Memory B cell (primary cell): ENCODE results near the gene CMTM5.

Experiments used
- ATAC-seq: fragments of 150-1000 bp; cut with Tn5 transposase; 2 replicates; pipeline ENCODE4 v1.10.0; 2021; ENCODE audit warnings: low read depth, mild to moderate bottlenecking, moderate library complexity
- DNase-seq, 2 donors: peaks; one replicate each; pipeline ENCODE4 v3.0.0; 2022; ENCODE audit warnings: low spot score in 2 of 2
- H3K27ac Mint-ChIP-seq: one replicate; pipeline ENCODE4 v1.8.0; 2022; ENCODE audit warnings: mild to moderate bottlenecking, moderate library complexity, mixed read lengths
- H3K27me3 Mint-ChIP-seq: one replicate; pipeline ENCODE4 v1.8.0; 2022; ENCODE audit warnings: mixed read lengths
- H3K36me3 Mint-ChIP-seq: one replicate; pipeline ENCODE4 v1.8.0; 2022; ENCODE audit warnings: mild to moderate bottlenecking, mixed read lengths
- H3K4me1 Mint-ChIP-seq: one replicate; pipeline ENCODE4 v1.8.0; 2022; ENCODE audit warnings: mixed read lengths
- H3K4me3 Mint-ChIP-seq: one replicate; pipeline ENCODE4 v1.8.0; 2022; ENCODE audit warnings: mild to moderate bottlenecking, moderate library complexity, mixed read lengths
- H3K9me3 Mint-ChIP-seq: one replicate; pipeline ENCODE4 v1.8.0; 2022; ENCODE audit warnings: mixed read lengths

The CMTM5 gene

GRCh38 chr14:23364164-23365035 lies 12.4 kb upstream of the CMTM5 start:
- Mint-ChIP-seq H3K36me3 (no peaks in the 10 kb centered on the region), H3K27ac (no peak overlapping the region), H3K4me1 (no peaks in the 10 kb centered on the region), H3K27me3 (peaks cover 27% of the 10 kb centered on the region), H3K4me3 (no peak overlapping the region), H3K9me3 (no peaks in the 10 kb centered on the region)
- DNase-seq (no peak), ATAC-seq (no peak)

- Mint-ChIP-seq H3K27ac (no peak within 1 kb of the TSS), H3K36me3 (no peaks in the 10 kb centered on the region), H3K4me1 (no peaks in the 10 kb centered on the region), H3K4me3 (no peak within 1 kb of the TSS), H3K27me3 (peaks cover 24% of the 10 kb centered on the region), H3K9me3 (no peaks in the 10 kb centered on the region)
- no peak for ATAC-seq
- no peak for DNase-seq
Measured at GRCh38 chr14:23365036-23365731, 11.7 kb upstream of the CMTM5 start, which contains the start of gene EFS. TSS of gene EFS (minus strand) at chr14:23365172. CDS start at chr14:23365025, 147 bp downstream.

GRCh38 chr14:23365732-23366425 lies 11.0 kb upstream of the CMTM5 start:
- Mint-ChIP-seq H3K4me3 (no peak overlapping the region), H3K27ac (no peak overlapping the region), H3K4me1 (no peaks in the 10 kb centered on the region), H3K36me3 (no peaks in the 10 kb centered on the region), H3K9me3 (no peaks in the 10 kb centered on the region), H3K27me3 (peaks cover 23% of the 10 kb centered on the region)
- no peak for ATAC-seq
- DNase-seq = no peak

GRCh38 chr14:23366426-23366921 lies 10.4 kb upstream of the CMTM5 start:
- Mint-ChIP-seq H3K4me3 (no peak overlapping the region), H3K4me1 (no peaks in the 10 kb centered on the region), H3K9me3 (no peaks in the 10 kb centered on the region), H3K27me3 (peaks cover 25% of the 10 kb centered on the region), H3K36me3 (no peaks in the 10 kb centered on the region), H3K27ac (no peak overlapping the region)
- ATAC-seq (no peak), DNase-seq (no peak)

GRCh38 chr14:23370221-23370620 lies 6.6 kb upstream of the CMTM5 start:
- Mint-ChIP-seq H3K36me3 (no peaks in the 10 kb centered on the region), H3K4me1 (no peaks in the 10 kb centered on the region), H3K27ac (no peak overlapping the region), H3K9me3 (no peaks in the 10 kb centered on the region), H3K4me3 (no peak overlapping the region), H3K27me3 (peaks cover 22% of the 10 kb centered on the region)
- ATAC-seq (no peak), DNase-seq (no peak)

- Mint-ChIP-seq H3K27ac (no peak overlapping the region), H3K4me3 (no peak overlapping the region), H3K27me3 (peaks cover 17% of the 10 kb centered on the region), H3K4me1 (no peaks in the 10 kb centered on the region), H3K9me3 (no peaks in the 10 kb centered on the region), H3K36me3 (no peaks in the 10 kb centered on the region)
- DNase-seq (no peak), ATAC-seq (no peak)
Measured at GRCh38 chr14:23371865-23372264, 5.0 kb upstream of the CMTM5 start.

- no peak within 1 kb of the TSS for H3K4me3 Mint-ChIP-seq
- H3K27me3 Mint-ChIP-seq = peaks cover 12% of the 10 kb centered on the region
- DNase-seq = no peak
- no peak within 1 kb of the TSS for H3K27ac Mint-ChIP-seq
- no peaks in the 10 kb centered on the region for H3K9me3 Mint-ChIP-seq
- H3K36me3 Mint-ChIP-seq = no peaks in the 10 kb centered on the region
- no peak for ATAC-seq
- no peaks in the 10 kb centered on the region for H3K4me1 Mint-ChIP-seq
Measured at GRCh38 chr14:23372509-23372908, 4.3 kb upstream of the CMTM5 start, which contains the start of gene IL25. TSS of gene IL25 (plus strand) at chr14:23372809.

- Mint-ChIP-seq H3K27me3 (peaks cover 10% of the 10 kb centered on the region), H3K4me3 (no peak overlapping the region), H3K36me3 (no peaks in the 10 kb centered on the region), H3K4me1 (no peaks in the 10 kb centered on the region), H3K27ac (no peak overlapping the region), H3K9me3 (no peaks in the 10 kb centered on the region)
- DNase-seq = no peak
- no peak for ATAC-seq
Measured at GRCh38 chr14:23373041-23373440, 3.8 kb upstream of the CMTM5 start.

- ATAC-seq (no peak), DNase-seq (no peak)
- Mint-ChIP-seq H3K36me3 (no peaks in the 10 kb centered on the region), H3K27me3 (peaks cover 10% of the 10 kb centered on the region), H3K4me3 (no peak overlapping the region), H3K4me1 (no peaks in the 10 kb centered on the region), H3K9me3 (no peaks in the 10 kb centered on the region), H3K27ac (no peak overlapping the region)
Measured at GRCh38 chr14:23375527-23376251, 1.2 kb upstream of the CMTM5 start.

- no peak for DNase-seq
- Mint-ChIP-seq H3K4me3 (no peak overlapping the region), H3K36me3 (no peaks in the 10 kb centered on the region), H3K4me1 (no peaks in the 10 kb centered on the region), H3K9me3 (no peaks in the 10 kb centered on the region), H3K27ac (no peak overlapping the region), H3K27me3 (peaks cover 12% of the 10 kb centered on the region)
- no peak for ATAC-seq
Measured at GRCh38 chr14:23377198-23377550, 328 bp downstream of the CMTM5 start.

- Mint-ChIP-seq H3K27me3 (peaks cover 13% of the 10 kb centered on the region), H3K9me3 (no peaks in the 10 kb centered on the region), H3K36me3 (no peaks in the 10 kb centered on the region), H3K27ac (no peak overlapping the region), H3K4me3 (no peak overlapping the region), H3K4me1 (no peaks in the 10 kb centered on the region)
- no peak for DNase-seq
- no peak for ATAC-seq
Measured at GRCh38 chr14:23377573-23378563, 1.0 kb downstream of the CMTM5 start.

GRCh38 chr14:23378612-23379220 lies 1.9 kb downstream of the CMTM5 start:
- Mint-ChIP-seq H3K4me3 (no peak overlapping the region), H3K36me3 (no peaks in the 10 kb centered on the region), H3K27me3 (peaks cover 13% of the 10 kb centered on the region), H3K27ac (no peak overlapping the region), H3K4me1 (no peaks in the 10 kb centered on the region), H3K9me3 (no peaks in the 10 kb centered on the region)
- no peak for DNase-seq
- ATAC-seq = no peak
